HUDEP-2 (cell line): ENCODE results near the gene PRDM16.

ENCODE experiments used
- DNase-seq, 76 experiments: peaks; one replicate each; lab custom pipeline; 2025; ENCODE audit not compliant: unreplicated experiment in 76 of 76; lab: John Stamatoyannopoulos, UW

PRDM16 gene

DNA sequence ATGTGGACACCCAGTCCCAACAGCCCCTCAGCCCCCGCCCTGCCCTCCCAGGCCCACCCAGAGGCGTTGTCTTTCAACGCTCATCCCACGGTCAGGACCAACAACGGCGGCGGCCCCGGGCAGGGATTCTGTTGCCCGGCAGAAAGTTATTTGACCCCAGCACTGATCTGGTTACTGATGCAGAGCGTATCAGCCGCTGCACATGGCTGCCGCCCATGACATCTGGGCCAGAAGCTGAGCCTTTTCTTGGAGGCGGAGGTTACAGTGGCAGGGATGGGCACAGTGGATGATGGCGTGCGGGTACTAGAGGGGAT lies 258.3 kb downstream of the PRDM16 start:
- no peak for DNase-seq

DNA sequence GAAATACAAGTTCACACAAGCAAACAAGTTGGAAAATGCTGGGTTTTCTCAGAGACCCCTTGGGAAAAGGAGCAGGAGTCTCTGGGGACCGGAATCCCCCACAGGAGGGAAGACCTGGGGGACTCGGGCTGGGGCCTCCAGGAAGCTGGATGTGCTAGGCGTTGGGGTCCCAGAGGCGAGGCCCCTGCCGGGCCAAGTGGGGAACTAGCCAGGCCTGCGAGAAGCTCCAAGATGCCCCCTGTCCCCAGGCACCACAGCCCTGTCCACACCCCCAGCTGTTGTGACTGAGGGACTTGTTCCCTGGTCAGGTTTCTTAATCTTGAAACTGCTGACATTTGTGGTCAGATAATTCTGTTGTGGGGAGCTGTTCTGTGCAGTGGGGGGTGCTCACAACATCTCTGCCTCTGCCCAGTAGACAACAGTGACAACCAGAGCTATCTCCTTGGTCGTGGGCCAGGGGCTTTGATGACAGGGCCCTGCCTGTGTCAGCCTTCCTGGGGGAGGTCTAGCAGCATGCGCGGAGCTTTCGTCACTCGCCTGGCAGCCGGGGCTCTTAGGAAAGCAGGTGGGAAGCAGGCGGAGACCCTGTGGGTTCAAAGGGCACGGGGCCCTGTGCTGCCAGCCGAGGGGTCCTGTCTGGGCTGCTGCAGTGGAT lies 259.1 kb downstream of the PRDM16 start:
- no peak for DNase-seq

DNA sequence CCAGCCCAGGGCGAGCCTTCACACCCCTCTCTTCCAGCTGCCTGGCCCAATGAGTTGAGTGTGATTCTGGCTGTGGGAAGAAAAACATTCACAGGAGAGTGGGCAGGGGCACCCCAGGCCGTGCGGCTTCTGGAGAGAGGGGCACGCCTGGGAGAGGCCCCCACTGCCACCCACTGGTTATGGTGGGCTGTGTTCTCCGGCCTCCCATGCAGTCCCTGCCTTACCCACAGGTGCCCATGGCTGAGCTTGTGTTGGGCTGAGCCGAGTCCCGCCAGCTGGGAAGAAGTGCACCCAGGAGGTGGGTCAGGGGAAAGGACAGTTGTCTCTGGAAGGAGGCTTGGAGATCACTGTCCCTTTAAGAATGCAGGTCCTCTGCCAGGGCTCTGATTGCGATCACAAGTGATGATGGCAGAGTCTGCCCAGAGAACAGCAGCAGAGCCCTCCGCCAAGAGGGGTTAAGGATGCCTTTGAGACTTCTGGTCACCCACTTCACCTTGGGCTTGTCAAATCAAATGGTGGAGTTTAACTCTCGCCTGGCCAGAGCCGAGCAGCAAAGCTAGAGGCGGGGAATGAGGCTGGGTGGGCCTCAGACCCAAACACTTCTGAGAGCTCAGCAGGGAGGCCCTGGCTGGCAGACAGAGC lies 260.8 kb downstream of the PRDM16 start:
- DNase-seq, result no peak

DNA sequence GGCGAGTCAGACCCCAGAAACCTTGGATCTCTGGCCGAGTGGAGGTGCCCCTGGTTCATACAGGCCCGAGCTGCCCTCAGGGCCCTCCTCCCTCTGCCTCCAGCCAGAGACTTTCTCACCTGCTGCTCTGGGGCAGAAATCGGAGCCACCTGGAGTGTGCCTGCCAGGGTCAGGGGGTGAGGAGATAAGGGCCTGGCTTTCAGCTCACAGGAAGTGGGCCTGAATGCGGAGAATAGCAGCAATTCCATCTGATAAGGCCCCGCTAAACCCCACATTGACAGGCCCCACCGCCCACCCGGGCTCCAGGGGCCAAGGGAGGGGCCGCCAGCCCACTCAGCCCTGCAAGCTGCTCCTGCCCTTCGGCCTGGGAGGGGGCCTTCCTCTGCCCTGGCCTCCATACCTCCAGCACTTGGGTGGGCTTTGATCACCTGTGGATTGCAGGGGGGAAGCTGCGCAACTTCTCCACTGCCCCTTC lies 261.8 kb downstream of the PRDM16 start:
- DNase-seq, result no peak

DNA sequence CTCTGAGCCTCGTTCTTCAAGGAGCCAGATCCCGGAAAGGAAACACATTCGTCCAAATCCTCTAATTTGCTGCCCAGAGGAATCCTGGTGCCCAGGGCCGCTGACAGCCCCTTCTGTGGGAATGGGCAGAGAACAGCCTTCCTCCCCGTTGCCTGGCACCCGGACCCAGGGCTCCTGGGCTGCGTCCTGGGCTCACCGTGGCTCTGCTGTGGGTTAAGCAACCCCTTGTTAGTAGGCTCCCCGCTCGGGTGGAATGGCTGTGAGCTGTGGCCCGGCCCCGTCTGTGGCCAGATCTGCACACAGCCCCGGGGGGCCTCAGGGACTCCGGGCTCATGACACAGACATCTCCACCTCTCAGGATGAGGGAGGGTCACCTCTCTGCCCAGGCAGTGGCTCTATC lies 262.6 kb downstream of the PRDM16 start:
- no peak for DNase-seq

DNA sequence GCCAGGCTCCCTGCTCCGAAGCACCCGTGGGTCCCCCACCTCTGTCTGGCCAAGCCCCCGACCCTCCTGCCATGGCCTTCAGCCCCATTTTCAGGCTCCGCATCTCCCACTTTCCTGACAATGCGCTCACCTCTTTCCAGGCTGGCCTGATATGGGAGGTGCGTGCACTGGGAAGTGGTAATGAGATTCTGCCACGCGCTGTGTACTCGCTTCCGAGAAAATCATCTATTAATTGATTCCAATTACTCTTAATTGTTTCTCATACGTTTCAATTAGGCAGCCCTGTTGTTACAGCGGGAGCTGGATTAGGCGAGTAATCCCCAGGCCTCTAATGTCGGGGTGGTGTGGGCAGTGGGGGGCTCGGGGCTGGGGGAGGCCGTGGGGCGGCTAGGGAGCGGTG lies 263.0 kb downstream of the PRDM16 start:
- no peak for DNase-seq

DNA sequence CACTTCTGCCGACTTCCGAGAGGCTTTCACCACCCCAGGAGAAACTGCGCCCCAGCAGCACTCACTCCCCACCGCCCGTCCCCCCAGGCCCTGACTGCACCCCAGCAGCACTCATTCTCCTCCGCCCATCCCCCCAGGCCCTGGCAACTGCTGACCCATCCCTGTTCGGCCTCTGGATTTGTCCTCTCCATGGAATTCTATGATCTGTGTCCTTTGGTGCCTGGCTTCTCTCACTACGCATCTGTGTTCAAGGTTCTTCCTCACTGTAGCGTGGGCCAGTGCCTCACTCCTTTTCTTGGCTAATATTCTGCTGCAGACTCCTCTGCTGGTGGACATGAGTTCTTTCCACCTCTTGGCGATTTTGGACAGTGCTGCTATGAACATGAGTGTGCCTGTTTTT lies 263.7 kb downstream of the PRDM16 start:
- DNase-seq, result no peak

DNA sequence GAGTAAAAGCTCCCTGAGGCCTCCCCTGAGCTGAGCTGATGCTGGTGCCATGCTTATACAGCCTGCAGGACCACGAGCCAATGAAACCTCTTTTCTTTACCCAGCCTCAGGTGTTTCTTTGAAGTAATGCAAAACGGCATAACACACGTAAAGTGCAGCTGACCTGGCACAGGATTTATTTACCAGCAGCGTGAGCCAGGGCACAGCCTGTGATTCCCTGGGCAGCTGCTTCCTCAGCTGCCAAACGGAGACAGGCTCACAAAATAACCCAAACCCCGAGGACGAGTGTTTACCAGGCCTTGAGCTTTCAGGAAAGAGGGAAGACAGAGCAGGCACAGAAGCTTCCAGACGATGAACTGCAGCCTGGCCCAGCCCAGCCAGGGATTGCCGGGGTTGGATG lies 264.9 kb downstream of the PRDM16 start:
- DNase-seq, result no peak

DNA sequence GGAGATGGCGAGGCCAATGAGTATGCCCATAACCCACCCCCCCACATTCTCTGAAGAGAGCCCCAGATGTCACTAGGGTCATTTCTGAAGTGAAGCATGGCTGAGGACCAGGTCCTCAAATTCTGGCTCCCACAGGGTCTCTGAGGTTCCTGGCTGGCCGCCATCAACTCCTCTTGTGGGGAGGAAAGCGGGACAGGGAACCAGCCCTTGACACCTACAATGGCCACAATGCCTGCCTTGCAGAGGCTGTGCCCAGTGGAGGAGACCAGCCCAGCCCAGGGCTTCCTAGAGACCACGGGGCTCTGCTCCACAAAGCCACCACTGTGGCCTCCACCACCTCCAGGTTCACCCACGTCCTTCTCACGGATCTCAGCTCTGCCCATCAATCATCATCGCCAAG lies 265.4 kb downstream of the PRDM16 start:
- no peak for DNase-seq

DNA sequence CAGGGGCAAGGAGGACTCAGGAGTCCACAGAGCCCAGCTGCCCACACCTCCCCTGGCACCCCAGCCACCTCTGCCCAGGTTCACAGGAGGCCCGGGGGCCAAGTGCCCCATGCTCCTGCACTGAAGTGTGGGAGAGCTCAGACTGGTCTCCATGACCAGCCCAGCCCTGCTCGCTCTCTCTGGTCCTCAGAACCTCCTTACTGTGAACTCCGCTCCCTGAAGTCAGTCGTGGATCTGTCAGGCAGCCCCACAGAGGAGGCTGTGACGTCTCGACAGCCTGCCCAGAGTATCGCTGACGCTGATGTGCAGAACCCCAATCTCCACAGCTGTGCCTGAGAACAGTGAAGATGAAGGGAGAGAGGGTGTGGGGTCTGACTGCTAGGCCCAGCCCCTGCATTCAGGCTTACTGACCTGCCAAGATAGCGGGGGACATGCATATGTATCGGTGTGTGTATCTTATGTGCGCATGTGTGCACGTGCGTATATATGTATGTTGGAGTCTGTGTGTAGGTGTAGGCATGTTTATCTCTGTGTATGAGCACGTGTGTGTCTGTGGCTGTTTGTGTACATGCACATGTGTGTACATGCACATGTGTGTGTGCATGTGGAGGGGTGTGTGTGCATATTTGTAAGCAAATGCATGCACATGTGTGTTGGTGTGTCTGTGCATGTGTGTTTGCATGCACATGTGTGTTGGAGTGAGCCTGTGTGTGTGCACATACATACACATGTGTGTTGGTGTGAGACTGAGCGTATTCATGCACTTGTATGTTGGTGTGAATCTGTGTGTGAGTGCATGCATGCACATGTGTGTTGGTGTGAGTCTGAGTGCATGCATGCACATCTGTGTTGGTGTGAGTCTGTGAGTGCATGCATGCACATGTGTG lies 267.0 kb downstream of the PRDM16 start:
- no peak for DNase-seq

DNA sequence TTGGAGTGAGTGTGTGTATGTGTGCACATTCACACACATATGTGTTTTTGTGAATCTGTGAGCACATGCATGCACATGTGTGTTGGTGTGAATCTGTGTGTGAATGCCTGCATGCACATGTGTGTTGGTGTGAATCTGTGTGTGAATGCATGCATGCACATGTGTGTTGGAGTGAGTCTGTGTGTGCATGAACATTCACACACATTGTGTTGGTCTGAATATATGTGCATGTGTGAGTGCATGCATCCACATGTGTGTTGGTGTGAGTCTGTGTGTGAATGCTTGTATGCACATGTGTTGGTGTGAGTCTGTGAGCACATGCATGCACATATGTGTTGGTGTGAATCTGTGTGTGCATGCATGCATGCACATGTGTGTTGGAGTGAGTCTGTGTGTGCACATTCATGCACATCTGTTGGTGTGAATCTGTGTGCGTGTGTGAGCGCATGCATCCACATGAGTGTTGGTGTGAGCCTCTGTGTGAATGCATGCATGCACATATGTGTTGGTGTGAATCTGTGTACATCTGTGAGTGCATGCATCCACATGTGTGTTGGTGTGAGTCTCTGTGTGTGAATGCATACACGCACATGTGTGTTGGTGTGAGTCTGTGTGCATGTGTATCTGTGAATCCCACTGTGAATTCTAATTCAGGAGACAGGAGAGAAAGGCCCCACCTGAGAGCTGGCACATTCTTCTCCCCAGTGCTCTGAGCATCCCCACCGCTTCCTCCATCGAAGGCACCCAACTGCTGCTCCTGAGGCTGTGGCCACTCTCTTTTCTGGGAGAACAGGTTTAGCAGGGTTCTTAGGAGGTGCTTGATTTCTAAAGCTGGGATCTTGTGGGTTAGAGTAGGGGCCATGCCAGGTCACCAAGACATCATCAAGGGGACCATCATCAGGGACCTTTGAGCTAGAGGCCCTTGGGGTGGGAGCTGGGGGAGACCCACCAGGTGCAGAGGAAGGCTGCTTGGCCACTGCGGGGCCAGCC lies 267.9 kb downstream of the PRDM16 start:
- DNase-seq, result no peak

DNA sequence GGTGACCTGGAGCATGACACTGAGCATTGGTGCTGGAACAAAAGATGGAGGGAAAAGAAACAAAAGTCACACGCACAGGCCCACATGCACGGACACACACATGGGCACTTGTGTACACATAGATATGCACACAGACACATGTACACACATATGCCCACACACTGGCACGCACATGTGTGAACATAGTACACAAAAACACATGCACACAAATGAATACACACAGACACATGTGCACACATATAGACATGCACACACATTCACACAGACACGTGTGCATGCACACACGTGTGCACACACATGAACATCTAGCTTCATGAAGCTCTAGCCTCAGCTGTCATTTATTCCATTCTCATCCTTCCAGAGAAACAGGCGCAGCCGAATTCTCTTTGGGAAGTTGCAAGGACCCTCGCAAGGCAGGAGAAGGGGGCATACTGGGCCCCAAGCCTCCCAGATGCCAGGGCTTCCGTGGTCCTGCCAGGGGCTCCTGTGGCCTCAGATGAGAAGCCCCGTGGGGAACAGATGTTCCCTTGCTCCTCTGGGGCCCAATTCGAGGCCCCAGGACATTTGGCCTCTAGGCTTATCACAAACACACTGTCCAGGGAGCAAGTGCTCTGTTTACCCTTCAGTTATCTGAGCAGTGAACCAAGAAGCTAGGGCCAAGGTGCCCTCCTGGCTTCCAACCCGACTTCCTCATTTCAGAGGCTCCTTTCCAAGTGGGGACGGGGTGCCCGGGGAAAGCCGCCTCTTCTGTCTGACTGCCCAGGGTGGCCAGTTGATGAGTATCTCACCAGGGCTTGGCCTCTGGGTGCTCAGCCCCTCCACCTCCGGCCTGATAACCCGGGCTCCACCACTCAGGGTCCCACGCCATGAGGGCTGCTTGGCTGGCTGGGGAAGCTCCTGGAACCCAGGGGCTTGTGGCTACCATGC lies 269.1 kb downstream of the PRDM16 start:
- no peak for DNase-seq

DNA sequence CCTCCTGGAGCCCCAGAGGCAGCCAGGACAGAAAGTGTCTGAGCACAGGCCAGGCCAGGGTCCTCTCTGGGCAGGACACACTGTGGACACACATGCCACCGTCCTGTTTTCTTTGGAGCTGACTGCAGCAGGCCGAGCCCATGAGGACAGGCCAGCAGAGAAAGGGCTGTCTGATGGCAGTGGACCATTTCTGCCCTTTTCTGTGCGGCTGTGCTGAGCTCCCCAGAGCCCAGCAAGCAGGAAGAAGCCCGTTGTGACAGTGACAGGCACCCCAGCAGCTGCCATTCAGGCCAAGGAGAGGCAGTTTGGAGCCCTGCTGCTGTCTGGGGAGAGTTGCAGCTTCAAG lies 269.7 kb downstream of the PRDM16 start:
- no peak for DNase-seq

DNA sequence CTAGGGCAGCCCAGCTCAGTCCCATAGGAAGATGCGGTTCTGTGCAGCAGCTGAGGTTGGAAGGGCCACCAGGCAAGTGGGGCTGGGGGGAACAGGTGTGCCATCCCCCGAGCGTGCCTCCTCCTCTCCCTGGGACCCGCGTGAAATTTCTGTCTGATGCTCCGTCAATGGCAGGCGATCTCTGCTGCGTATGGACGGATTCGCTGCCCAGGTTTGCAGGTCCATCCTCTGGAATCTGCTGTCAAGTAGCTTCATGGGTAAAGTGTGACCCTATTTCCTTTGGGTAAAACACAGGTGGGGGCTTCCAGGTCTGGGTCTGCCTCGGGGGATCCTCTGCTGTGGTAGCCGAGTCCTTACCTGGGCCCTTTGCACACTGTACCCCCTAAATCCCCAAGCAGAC lies 270.9 kb downstream of the PRDM16 start:
- DNase-seq, result no peak

DNA sequence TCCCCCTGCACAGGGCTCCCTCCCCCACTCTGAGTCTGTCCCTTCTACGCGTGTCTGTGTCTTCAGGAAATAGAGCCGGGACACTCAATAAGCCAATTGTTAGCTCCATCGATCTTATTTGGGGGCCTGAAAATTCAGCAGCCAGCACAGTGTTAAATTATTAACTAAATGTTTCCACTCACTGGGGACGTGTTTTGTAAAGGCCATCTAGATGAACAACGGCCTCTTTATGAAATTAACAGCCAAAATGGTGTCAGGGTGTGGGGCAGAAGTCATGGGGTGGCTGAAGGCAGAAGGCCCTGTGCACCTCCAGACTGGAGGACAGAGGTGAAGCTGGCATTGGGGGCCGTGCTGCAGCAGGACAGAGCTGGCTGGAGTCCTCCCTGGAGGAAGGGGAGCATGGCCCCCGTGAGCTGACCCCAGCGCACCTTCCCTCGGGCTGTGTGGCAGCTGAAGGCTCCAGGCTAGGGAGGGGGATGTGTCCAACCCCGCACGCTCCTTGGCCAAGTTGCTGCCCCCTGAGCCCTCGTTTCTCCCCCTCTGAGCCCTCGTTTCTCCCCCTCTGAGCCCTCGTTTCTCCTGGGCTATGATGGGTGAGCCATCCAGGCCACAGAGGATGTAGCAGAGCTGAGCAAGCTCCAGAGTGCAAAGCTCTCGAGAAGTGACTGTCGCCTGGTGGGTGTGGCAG lies 271.7 kb downstream of the PRDM16 start:
- no peak for DNase-seq

DNA sequence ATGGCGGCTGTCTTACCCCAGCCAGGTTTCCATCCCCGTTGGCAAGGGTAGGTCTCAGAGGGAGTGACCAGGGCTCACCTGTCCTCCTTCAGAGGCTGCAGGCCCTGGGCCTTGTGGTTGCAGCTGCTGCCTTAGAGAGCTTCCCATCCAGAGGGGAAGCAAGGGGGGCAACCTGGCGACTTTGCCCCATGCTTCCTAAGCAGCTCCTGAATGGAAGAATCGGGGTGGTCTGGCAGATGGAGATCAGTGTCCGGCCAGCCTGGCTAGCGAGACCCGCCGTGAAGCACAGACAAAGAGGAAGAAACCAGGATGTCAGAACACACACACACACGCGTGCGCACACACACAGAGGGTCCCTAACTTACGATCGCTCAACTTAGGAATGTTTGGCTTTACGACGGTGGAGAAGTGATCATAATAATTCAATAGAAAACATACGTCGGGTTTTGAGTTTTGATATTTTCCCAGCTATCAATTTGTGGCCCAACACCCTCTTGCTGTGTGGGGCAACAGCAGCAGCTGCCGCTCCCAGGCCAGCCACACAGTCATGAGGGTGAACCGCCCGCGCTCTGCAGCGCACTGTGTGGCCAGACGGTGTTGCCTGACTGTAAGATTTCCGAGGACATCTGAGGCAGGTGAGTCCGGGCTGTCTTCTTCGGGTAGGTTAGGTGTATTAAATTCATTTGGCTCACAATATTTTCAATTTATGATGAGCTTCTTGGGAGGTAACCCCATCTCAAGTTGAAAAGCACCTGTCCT lies 272.4 kb downstream of the PRDM16 start:
- DNase-seq, result no peak

DNA sequence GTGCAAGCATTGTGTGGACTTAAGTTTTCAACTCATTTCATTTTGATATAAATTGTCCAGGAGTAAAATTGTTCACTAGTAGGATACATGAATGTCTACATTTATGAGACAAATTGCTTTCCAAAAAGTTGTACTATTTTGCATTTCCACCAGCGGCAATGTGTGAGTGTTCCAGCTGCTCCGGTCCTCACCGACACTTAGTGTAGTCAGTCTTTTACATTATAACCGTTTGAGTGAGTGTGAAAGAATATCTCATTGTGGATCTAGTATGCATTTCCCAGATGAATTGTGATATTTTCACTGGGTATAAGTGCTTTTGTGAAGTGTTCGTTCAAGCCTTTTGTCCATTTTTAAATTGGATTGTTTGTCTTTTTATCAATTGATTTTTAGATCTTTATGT lies 274.0 kb downstream of the PRDM16 start:
- no peak for DNase-seq

DNA sequence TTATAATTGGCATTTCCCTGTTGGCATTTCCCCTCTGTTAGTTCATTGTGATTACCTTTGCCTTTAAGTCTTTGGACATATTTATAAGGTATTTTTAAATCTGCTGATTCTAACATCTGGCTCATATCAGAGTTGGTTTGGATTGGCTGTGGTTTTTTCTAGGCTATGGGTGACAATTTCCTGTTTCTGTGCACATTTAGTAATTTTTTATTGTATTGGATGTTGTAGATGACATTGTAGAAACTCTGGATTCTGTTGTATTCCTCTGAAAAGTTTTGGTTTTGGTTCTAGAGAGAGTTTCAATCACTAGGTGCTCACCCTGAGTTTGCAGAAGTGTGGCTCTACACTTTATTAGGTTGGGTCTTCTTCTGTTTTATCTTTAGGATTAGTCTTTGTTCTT lies 275.4 kb downstream of the PRDM16 start:
- DNase-seq, result no peak
